Inflammatory macrophage treated with lipopolysaccharide for 4 hours (primary cell): ENCODE data around the gene KIAA0232.
"Not testable (repeated sequence)": the region's sequence is repeated elsewhere in the genome, so short reads cannot be mapped to it uniquely, and the experiment has no call there.

Source experiments
- DNase-seq: peaks from one replicate; pipeline ENCODE4 v3.0.0-alpha.2; 2020

The KIAA0232 gene

GRCh38 chr4:6905516-6906445 lies 123.3 kb downstream of the KIAA0232 start:
- no peak for DNase-seq

- not testable (repeated sequence) for DNase-seq
Observed at GRCh38 chr4:6906486-6906885, 124.0 kb downstream of the KIAA0232 start.

- no peak for DNase-seq
Observed at GRCh38 chr4:6907658-6908191, 125.2 kb downstream of the KIAA0232 start.

GRCh38 chr4:6908432-6909112 lies 126.0 kb downstream of the KIAA0232 start:
- DNase-seq = peak; percentile 50

- DNase-seq = peak; percentile 78
Observed at GRCh38 chr4:6909113-6909969, 126.8 kb downstream of the KIAA0232 start, which contains the start of gene TBC1D14. Gene TBC1D14 (plus strand): TSS chr4:6909826. CDS start chr4:6923390, 13,564 bp downstream.

GRCh38 chr4:6909970-6910339 lies 127.4 kb downstream of the KIAA0232 start:
- peak; percentile 46 for DNase-seq

GRCh38 chr4:6910340-6910959 lies 127.9 kb downstream of the KIAA0232 start:
- DNase-seq = no peak

- DNase-seq = no peak
Observed at GRCh38 chr4:6910960-6911874, 128.7 kb downstream of the KIAA0232 start.

GRCh38 chr4:6911917-6912316 lies 129.4 kb downstream of the KIAA0232 start:
- not testable (repeated sequence) for DNase-seq

GRCh38 chr4:6912441-6912840 lies 129.9 kb downstream of the KIAA0232 start:
- no peak for DNase-seq

GRCh38 chr4:6913350-6913905 lies 130.9 kb downstream of the KIAA0232 start:
- DNase-seq = no peak

GRCh38 chr4:6914448-6914847 lies 131.9 kb downstream of the KIAA0232 start:
- DNase-seq = no peak

- DNase-seq = no peak
Observed at GRCh38 chr4:6915041-6916005, 132.8 kb downstream of the KIAA0232 start.

GRCh38 chr4:6916069-6916586 lies 133.6 kb downstream of the KIAA0232 start:
- DNase-seq = no peak

- DNase-seq = peak; percentile 63
Observed at GRCh38 chr4:6916587-6917460, 134.3 kb downstream of the KIAA0232 start.

- peak; percentile 71 for DNase-seq
Observed at GRCh38 chr4:6917461-6918271, 135.1 kb downstream of the KIAA0232 start.

GRCh38 chr4:6918338-6918737 lies 135.8 kb downstream of the KIAA0232 start:
- no peak for DNase-seq
